ENCODE measurements around the gene SCLY.

DNA sequence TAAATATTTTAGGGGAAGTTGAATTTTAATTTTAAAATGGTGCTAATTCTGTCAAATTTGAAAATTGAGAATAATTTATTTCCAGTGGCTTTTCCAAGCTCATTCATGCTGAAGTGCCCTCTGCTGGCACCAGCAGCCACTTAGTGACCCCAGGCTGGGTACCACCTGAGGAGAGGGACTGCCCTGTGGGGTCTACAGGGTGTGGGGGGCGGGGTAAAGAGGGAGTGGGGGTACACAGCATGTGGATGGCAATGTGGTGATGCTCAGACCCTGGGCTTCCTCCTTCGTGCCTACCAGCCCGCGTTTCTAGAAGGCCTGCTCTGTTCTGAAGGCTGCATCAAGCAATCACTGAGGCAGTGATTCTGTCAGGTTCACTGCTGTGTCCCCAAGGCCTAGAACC, 45.1 kb upstream of the SCLY start:
- TF ChIP-seq CTCF (tag by site-specific recombination; IDR thresholded peaks at IDR 0.05) (no peak), ZNF274 (IDR thresholded peaks at IDR 0.05; ENCODE audit: low read length) (no peak), ZNF274 (tag by site-specific recombination; IDR thresholded peaks at IDR 0.05; ENCODE audit: borderline replicate concordance) (no peak), ZNF114 (tag by site-specific recombination; IDR thresholded peaks at IDR 0.05) (no peak), ELK4 (IDR thresholded peaks at IDR 0.05; ENCODE audit: borderline replicate concordance, low read depth, low read length) (no peak), MEIS1 (CRISPR knock-in tag; IDR thresholded peaks at IDR 0.05; ENCODE audit: borderline replicate concordance) (no peak)
- TF ChIP-seq, protein P1, sequence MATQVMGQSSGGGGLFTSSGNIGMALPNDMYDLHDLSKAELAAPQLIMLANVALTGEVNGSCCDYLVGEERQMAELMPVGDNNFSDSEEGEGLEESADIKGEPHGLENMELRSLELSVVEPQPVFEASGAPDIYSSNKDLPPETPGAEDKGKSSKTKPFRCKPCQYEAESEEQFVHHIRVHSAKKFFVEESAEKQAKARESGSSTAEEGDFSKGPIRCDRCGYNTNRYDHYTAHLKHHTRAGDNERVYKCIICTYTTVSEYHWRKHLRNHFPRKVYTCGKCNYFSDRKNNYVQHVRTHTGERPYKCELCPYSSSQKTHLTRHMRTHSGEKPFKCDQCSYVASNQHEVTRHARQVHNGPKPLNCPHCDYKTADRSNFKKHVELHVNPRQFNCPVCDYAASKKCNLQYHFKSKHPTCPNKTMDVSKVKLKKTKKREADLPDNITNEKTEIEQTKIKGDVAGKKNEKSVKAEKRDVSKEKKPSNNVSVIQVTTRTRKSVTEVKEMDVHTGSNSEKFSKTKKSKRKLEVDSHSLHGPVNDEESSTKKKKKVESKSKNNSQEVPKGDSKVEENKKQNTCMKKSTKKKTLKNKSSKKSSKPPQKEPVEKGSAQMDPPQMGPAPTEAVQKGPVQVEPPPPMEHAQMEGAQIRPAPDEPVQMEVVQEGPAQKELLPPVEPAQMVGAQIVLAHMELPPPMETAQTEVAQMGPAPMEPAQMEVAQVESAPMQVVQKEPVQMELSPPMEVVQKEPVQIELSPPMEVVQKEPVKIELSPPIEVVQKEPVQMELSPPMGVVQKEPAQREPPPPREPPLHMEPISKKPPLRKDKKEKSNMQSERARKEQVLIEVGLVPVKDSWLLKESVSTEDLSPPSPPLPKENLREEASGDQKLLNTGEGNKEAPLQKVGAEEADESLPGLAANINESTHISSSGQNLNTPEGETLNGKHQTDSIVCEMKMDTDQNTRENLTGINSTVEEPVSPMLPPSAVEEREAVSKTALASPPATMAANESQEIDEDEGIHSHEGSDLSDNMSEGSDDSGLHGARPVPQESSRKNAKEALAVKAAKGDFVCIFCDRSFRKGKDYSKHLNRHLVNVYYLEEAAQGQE (tag by site-specific recombination; IDR thresholded peaks at IDR 0.05): no peak
- TF ChIP-seq, protein P2, sequence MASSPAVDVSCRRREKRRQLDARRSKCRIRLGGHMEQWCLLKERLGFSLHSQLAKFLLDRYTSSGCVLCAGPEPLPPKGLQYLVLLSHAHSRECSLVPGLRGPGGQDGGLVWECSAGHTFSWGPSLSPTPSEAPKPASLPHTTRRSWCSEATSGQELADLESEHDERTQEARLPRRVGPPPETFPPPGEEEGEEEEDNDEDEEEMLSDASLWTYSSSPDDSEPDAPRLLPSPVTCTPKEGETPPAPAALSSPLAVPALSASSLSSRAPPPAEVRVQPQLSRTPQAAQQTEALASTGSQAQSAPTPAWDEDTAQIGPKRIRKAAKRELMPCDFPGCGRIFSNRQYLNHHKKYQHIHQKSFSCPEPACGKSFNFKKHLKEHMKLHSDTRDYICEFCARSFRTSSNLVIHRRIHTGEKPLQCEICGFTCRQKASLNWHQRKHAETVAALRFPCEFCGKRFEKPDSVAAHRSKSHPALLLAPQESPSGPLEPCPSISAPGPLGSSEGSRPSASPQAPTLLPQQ (tag by site-specific recombination; IDR thresholded peaks at IDR 0.05): no peak
